NCI-H128 (cell line): Measurements from ENCODE around the gene ALOXE3.
A peak's percentile ranks its signal among the peaks of the same experiment; 100 is the strongest.
"Not testable (repeated sequence)": the region's sequence is repeated elsewhere in the genome, so short reads cannot be mapped to it uniquely, and the experiment has no call there.

ENCODE experiments used
- DNase-seq: peaks from one replicate; lab custom pipeline; 2025; ENCODE audit not compliant: unreplicated experiment; lab: John Stamatoyannopoulos, UW

ALOXE3 gene

DNA sequence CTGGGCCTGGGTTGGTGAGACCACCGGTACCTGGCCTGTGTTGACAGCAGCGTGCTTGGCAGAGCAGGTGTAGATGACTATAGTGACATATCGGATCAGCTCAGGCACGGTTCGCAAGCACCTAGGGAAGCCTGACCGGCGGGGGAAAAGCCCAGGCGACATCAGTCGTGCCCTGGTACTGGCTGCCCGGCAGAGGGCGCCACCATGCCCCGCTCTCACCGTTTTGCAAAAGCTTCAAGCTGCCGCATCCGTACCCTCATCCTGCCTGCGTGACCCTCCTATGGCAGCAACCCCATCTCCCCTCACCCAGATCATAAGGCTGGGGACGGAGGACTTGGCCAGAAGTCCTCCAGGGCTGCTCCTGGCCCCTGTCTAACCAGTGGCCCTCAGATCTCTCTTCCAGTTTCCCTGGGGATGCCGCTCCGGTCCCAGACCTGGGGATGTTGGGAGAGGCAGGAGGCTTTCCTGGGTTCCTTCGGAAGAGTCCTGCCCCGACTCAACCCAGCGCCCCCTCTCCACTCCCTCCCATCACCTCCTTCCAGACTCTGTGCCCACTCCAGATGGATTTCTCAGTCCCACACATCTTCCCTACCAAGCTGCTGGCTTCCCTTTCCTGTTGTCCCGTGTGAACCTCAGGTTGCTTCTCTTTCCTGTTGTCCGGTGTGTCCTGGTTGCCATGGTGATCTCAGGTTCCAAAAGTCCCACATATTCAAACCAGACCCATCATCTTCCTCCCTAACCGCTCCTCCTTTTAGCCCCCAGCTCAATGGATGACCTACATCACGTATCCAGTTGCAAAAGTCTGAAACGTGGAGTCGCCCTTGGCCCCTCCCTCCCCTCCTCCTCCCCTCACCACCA, 44.5 kb downstream of the ALOXE3 start:
- peak; percentile 28 for DNase-seq

DNA sequence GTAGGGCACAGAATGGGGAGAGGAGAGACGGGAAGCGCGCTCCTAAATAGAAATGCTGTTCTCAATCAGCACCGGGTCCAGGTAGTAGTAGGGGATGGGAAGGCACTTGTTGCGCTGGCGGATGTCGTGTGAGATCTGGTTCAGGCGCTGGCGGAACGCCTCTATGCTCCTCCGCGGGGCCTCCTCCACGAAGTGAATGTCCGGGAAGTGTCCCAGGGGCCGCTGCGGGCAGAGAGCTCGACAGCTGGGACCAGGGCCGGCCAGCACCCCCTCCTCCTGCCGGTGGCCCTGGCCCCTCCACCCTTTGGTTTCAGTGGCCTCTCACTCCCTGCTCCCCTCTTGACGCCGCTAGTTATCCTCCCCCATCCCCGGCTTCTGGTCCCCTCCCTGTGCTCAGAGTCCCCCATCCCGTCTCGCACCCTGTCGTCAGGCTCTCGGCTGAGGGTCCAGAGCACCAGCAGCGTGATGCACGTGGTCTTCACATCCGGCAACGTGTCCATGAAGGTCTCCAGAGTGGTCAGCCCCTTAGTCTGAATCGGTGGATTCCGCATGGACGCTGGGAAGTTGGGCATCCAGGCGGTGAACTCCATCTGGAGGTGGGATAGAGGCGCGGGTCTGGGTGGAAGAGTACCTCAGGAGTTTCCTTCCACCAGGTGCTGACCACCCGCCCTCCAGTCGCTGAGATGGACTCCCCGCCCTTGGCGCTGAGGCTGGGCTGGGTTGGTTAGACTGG, 45.4 kb downstream of the ALOXE3 start:
- DNase-seq = no peak

DNA sequence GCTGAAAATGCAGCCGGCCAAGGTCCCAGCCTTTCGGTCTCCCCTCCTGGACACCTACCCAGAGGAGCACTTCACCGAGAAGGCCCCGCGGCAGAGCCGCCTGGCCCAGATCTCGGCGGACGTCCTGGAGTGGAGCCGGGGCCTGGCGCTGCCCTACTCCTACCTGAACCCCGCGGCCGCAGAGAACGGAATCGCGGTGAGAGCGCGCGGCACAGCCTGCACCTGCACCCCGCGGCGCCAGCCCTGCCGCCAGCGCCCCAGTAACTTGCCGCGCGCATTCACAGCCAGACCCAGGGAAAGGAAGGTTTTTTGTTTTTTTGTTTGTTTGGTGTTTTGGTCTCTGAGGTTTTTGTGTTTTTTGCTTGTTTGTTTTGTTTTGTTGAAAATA, 46.0 kb downstream of the ALOXE3 start:
- DNase-seq = no peak

DNA sequence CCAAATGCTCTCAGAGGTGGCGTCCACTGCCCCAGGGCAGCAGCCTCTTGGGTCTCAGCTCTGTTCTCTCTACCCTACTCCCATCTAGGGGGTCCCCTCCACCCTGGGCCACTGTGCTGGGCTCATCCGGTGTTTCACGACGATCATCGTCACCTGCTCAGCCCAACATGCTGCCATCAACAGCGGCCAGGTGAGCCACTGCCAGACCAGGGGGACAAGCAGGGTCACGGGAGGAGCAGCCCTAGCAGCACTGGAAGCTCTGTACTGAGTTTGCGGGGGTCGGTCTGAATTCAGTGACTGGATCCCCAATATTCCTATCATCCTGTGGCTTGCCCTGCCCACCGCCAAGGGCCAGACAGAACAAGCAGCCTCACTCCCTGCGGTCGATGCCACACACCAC, 46.8 kb downstream of the ALOXE3 start:
- DNase-seq = no peak

DNA sequence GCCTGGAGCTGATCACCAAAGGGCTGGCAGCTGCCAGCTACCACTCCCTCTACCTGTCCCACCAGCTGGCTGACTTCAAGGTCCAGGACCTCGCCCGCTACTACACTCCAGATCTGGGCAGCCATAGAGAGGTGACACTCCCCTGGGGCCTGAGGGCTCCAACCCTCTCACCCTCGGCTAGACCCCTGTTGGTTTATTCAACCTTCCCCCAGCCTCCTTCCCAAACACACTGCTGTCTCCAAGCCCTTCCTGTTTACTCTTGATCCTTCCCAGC, 48.8 kb downstream of the ALOXE3 start:
- no peak for DNase-seq

DNA sequence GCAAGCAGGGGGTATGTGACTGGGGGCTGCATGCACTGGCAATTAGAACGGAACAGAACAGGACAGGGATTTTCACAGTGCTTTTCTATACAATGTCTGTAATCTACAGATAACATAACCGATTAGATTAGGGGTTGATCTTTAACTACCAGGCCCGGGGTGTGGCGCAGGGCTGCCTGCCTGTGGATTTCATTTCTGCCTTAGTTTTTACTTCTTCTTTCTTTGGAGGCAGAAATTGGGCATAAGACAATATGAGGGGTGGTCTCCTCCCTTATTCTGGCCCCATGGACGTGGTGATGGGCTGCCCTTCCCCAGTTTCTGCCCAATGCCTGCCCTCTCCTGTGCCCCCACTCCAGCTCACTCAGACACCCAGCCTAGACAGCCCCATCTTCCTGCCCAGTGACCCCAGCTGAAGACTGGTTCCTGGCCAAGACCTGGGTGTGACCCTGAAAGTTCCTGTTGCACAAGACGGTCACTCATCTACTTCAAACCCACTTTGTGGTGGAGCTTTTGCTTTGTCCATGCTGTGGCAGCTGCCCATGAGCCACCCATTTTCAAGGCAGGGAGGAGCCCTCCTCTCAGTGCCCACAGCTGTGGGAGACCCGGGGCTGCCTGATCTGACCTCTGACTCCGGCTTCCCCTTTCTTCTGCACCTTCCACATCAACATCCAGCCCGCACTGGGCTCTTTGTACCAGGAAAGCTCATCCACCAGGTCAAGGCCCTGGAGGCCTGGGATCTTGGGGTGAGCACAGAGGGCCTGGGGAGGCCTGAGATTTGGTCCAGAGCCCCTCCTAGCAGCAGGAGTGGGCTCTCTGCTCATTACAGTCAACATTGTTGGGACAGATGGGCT, 49.4 kb downstream of the ALOXE3 start:
- no peak for DNase-seq

DNA sequence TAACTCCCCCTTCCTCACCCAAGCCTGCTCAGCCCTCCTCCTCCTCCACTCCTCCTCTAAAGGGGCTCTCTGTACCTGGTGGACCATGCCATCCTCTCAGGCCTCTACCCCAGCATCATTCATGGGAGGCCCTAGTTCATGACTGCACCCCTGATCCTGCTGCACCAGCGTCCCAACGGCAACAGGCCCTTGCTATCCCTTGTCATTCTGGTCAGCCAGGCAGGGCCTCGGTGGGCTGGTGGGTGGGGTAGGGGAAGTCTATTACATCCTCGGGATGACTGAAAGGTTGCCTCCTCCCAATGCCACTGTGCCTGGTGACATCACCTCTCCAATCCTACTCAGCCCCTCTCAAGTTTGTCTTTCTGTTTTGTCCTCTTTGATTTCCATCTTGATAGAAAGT, 50.5 kb downstream of the ALOXE3 start:
- DNase-seq = no peak

DNA sequence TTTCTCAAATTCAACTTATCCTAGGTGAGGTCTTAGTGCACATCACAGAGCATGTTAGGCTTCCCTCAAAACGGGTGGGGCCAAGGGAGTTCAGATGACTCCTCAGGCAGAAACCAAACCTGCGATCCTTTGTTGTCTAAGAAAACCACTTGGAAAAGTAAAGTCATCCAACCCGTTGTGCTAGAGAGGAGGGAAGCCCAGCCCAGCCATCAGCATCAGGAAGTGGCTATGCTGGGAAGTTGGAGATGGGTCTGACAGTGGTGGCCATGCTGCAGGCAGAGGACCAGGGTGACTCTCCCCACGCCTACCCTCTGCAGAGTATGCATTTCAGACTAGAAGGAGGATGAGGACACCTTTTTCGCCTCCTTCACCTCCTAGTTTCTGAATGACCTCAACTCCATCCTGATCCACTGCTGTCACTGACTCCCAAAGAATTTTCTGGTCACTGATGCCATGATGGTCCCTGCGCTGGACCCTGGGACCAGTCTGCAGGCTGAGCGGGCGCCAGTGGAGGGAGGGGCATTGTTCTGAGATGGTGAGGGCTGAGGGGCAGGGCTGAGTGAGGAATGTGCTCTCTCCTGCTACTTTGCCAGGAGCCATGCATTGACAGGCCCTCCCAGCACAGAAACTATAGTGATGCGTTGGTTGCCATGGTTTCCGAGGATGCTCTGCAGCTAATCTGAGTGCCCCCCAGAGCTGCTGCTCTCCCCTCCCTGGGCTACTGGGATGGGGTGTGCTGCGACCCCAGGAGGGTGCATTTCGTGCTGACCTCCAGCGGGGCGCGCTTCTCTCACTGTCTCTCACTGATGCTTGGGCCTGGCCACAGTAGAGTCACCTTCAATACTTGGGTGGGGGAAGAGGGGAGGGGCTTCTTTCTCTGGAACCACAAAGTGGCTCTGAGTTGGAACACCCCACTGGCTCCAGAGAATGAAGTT, 51.2 kb downstream of the ALOXE3 start:
- no peak for DNase-seq

DNA sequence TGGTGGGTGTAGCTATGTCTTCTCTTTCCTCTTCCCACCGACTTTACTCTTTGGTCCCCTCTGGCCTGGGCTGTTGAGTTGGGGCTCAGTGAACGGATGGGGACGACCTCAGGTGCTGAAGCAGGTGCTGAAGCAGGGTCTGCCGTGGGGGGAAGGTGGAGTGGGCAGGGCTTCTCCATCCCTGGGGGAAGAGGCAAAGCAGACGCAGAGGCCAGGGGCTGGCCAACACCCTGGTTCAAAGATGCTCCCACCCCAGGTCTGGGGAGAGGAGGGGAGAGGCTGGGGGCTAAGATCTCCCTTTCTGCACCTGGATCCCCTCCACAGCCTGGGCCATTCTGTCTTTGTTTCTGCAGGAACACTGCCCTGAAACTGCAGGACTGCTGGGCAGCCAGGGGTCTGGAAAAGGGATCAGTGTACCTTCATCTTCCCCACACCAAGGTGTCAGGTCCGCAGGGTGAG, 53.7 kb downstream of the ALOXE3 start:
- no peak for DNase-seq

DNA sequence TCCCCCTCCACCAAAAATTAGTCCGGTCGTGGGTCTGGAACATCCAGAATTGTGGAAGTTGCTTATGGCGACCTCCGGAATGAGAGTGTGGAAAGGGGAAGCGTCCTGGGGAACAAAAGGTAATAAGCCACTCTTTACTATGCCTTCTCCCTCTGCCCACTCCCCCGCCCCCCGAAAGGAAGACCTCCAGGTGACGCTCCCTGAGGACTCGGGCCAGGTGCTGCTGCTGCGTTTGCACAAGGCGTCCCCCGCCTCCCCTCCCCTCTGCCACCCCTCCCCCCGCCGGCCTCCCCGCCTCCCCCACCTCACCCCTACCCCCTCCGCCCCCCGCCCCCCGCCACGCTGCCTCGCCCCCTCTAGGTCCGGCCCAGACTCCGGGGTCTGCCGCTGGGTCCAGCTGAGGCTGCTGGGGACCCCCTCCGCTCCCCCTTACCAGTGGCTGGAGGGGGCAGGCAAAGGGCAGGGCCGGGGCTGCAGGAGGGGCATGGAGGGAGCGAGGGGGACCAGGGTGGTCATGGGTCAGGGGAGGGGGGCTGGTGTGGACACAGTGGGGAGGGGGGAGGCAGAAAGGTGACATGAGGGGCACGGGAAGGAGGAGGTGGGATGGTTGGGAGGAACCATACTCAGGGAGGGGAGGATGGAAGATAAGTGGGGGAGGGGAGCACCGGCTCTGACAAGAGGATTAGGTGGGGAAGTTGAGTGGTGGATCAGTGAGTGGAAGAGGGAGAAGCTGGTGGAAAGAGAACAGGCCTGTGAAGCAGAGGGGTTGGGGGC, 54.4 kb downstream of the ALOXE3 start:
- no peak for DNase-seq

DNA sequence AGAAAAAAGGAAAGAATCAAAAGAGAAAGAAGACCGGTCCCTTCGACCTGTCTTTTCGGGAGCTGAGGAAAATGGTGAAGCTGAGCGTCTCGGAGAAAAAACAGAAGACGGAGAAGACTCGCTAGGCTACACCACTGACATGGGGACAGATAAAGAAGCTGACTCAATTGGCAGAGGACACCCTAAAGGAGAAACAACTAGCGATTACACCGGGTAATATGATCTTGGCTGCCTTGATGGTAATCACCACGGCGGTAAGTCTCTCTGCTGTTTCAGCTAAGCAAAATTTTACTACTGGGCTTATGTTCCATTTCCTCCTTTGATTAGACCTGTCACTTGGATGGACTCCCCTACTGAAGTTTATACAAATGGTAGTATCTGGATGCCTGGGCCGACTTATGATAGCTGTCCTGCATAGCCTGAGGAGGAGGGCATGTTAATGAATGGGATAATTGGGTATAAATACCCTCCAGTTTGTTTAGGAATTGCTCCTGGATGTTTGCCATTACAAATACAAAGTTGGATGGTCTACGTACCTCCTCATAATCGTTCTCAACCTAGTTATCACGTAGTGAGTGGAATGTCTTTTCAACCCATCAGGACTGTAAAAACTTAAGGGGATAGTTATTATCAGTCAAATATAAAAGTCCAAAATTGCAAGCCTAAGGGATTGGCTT, 55.4 kb downstream of the ALOXE3 start:
- DNase-seq = no peak

DNA sequence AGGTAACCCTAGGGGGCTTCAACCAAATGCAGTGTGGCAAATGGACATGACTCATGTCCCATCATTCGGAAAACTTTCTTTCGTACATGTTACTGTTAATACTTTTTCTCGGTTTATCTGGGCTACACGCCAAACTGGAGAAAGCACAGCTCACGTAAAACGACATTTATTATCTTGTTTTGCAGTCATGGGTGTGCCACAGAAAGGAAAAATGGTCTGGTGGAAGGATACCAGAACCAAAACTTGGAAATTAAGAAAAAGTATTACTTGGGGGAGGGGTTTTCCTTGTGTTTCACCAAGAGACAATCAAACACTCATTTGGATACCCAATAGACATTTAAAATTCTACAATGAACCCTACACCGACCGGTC, 55.9 kb downstream of the ALOXE3 start:
- DNase-seq = no peak

DNA sequence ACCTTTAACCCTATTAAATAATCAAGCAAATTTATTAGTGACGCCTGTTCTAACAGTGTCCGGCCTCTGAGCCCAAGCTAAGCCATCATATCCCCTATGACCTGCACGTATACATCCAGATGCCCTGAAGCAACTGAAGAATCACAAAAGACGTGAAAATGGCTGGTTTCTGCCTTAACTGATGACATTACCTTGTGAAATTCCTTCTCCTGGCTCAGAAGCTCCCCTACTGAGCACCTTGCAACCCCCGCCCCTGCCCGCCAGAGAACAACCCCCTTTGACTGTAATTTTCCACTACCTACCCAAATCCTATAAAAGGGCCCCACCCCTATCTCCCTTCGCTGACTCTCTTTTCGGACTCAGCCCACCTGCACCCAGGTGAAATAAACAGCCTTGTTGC, 56.5 kb downstream of the ALOXE3 start:
- not testable (repeated sequence) for DNase-seq

DNA sequence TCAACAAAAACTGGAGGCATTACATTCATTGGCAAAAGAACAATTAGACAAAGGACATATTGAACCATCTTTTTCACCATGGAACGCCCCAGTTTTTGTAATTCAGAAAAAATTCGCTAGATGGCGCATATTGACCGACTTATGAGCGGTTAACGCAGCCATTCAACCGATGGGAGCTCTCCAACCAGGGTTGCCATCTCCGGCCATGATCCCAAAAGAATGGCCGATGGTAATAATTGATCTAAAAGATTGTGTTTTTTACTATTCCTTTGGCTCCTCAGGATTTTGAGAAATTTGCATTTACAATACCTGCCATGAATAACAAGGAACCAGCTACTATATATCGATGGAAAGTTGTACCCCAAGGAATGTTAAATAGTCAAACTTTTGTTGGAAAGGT, 58.0 kb downstream of the ALOXE3 start:
- DNase-seq = peak; percentile 68

DNA sequence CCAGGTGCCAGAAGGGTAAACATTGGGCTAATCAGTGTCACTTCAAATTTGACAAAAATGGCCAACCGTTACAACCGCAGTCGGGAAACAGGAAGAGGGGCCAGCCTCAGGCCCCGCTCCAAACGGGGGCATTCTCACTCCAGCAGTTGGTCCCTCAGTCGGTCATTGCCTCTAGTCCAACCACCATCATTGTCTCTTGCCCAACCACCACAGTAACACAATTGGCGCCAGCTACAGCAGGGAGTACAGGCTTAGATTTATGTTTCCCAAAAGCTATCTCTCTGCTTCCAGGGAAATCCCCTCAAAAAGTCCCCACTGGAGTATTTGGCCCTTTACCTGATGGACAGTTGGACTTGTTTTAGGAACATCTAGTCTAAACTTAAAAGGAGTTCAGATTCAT, 59.2 kb downstream of the ALOXE3 start:
- no peak for DNase-seq

DNA sequence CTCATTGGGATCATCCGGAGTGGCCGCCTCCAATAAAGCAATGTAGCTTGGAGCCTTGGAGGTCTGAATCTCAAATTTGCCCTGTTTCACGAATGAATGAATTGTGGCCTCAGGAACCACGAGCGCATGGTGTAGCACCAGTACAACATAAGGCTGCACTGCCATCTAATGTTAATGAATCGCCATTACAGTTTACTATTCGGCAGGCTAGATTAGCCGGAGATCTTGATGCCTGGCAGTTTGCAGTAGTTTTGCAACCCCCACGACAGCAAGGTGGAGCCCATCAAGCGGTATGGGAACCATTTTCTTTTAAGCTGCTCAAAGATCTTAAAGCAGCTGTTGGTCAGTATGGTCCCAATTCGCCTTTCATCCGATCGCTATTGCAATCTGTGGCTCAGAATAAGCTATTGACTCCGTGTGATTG, 60.6 kb downstream of the ALOXE3 start:
- DNase-seq = peak; percentile 60

DNA sequence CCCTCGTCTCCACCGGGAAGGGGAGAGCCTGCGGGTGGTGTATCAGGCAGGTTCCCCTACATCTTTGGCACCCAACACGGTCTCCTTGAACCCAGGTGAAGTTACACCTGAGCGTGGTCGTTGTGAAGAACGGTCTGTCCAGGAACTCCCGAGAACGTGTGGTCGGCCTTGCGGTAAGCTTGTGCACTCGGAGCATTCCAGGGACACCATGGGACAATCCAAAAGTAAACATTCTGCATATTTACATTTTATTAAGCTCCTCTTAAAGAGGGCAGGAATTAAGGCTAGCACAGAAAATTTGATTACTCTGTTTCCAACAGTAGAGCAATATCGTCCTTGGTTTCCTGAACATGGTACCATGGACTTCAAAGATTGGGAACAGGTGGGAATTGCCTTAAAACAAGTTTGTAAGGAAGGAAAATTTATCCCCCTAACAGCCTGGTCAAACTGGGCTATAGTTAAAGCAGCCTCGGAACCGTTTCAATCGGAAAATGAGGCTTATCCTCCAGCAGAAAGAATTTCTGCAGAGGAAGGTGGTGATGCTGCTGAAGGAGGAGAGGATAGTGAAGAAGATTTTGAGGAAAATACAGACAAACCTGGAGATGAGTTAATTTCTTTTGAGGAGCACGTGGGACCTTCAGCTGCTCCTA, 61.2 kb downstream of the ALOXE3 start:
- DNase-seq = no peak

DNA sequence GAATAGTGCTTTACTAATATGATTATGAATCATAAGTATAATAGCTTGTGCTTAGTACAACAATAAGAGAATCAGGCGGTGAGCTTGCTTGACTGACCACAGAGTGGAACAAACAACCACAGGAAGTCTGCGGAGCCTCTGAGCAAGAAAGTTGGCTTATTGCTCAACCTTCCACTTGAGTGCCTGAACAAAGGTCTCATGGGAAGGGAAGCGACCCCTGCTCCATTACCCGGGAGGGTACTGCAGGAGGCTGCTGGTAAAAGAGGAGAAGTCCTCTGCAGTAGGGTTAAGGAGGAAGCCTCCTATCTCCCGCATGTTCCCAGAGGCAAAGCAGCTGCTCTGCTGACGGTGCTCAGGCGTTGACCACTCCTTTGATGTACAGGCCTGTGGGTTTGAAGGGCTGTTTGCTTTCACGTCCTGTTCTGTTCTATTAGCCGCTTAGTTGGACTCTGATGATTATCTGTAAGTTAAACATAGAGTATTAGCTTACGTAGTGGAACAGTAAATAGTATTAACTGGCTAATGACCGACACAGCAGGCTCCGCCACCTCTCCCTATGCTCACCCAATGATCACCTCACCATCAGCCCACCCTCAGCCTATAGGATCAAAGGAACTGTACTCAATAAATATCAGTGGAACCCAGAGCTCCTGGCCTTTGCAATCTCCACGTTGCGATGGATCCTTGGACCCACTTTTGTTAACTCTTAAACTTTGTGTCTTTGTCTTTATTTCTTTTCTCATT, 61.9 kb downstream of the ALOXE3 start:
- no peak for DNase-seq
